Activated naive CD4-positive, alpha-beta T cell treated with Interleukin-2 at 50 U/mL for 16 hours (primary cell): ENCODE data around the gene CFAP298.
A peak's percentile ranks its signal among the peaks of the same experiment; 100 is the strongest.
"Not testable (repeated sequence)": the region's sequence is repeated elsewhere in the genome, so short reads cannot be mapped to it uniquely, and the experiment has no call there.

Experiments
- DNase-seq: peaks from one replicate; pipeline ENCODE4 v3.0.0-alpha.2; 2020

The CFAP298 gene

GRCh38 chr21:32612075-32612998 lies at the start of gene CFAP298:
Gene CFAP298, minus strand, starts transcription at chr21:32612377. Its CDS starts 134 bp downstream, at chr21:32612243.
- DNase-seq: peak; percentile 89

GRCh38 chr21:32661026-32661782 lies 49.0 kb upstream of the CFAP298 start:
- not testable (repeated sequence) for DNase-seq

- no peak for DNase-seq
Measured at GRCh38 chr21:32658524-32658923, 46.3 kb upstream of the CFAP298 start.

- no peak for DNase-seq
Measured at GRCh38 chr21:32653326-32653901, 41.2 kb upstream of the CFAP298 start.

GRCh38 chr21:32648165-32648564 lies 36.0 kb upstream of the CFAP298 start:
- DNase-seq: no peak

GRCh38 chr21:32645261-32646182 lies 33.3 kb upstream of the CFAP298 start:
- DNase-seq: no peak

- no peak for DNase-seq
Measured at GRCh38 chr21:32641710-32642698, 29.8 kb upstream of the CFAP298 start.

GRCh38 chr21:32626621-32627196 lies 14.5 kb upstream of the CFAP298 start:
- no peak for DNase-seq

- DNase-seq: not testable (repeated sequence)
Measured at GRCh38 chr21:32618218-32618617, 6.0 kb upstream of the CFAP298 start.

GRCh38 chr21:32613436-32614043 lies 1.4 kb upstream of the CFAP298 start:
- no peak for DNase-seq

GRCh38 chr21:32612999-32613337 lies 791 bp upstream of the CFAP298 start:
- DNase-seq: no peak

- DNase-seq: peak; percentile 45
Measured at GRCh38 chr21:32611471-32611997, 643 bp downstream of the CFAP298 start.

- not testable (repeated sequence) for DNase-seq
Measured at GRCh38 chr21:32610940-32611339, 1.2 kb downstream of the CFAP298 start.

- DNase-seq: no peak
Measured at GRCh38 chr21:32608851-32609250, 3.3 kb downstream of the CFAP298 start.

GRCh38 chr21:32605469-32605868 lies 6.7 kb downstream of the CFAP298 start:
- no peak for DNase-seq

- no peak for DNase-seq
Measured at GRCh38 chr21:32604464-32604863, 7.7 kb downstream of the CFAP298 start.

GRCh38 chr21:32603131-32603530 lies 9.0 kb downstream of the CFAP298 start:
- DNase-seq: no peak

GRCh38 chr21:32602099-32602498 lies 10.1 kb downstream of the CFAP298 start:
- DNase-seq: no peak

- DNase-seq: no peak
Measured at GRCh38 chr21:32599526-32599925, 12.7 kb downstream of the CFAP298 start.

GRCh38 chr21:32599091-32599490 lies 13.1 kb downstream of the CFAP298 start:
- DNase-seq: no peak
